Measurements from ENCODE around the gene P3H2. TPM values are rescaled to one million over a fixed set of nuclear protein-coding genes. Genes with fewer than 3 reads are reported as not detected.
A peak's percentile ranks its signal among the peaks of the same experiment; 100 is the strongest.

The P3H2 gene
- total RNA-seq, 4 donors from 2014 or later: 2.7 to 17.9 (median 12.9) TPM

GRCh38 chr3:190121383-190121782 is 686 bp upstream of the P3H2 start:
- no peaks in the 10 kb centered on the region for H3K27me3 ChIP-seq
- WGBS, 2 donors: 92 to 93% methylated on average over 12 of the region's 12 CpGs
- H3K4me3 ChIP-seq: peak overlapping the region in 1 of 4 donors; percentile 62
- H3K9me3 ChIP-seq: no peaks in the 10 kb centered on the region
- no peak overlapping the region for H3K27ac ChIP-seq
- DNase-seq (ENCODE audit: low spot score in 2 of 2): no peak
- H3K4me1 ChIP-seq: peaks cover 0 to 21% (median 0%) of the 10 kb centered on the region in 4 donors
- H3K36me3 ChIP-seq: no peaks in the 10 kb centered on the region
- TF ChIP-seq EP300 (IDR thresholded peaks at IDR 0.05): no peak
- no peak for TF ChIP-seq CTCF (IDR thresholded peaks at IDR 0.05)

GRCh38 chr3:190121061-190121377 is 322 bp upstream of the P3H2 start:
- Histone ChIP-seq H3K4me1 (peaks cover 0 to 21% (median 0%) of the 10 kb centered on the region in 4 donors), H3K4me3 (peak overlapping the region; percentile 48 to 82 (median 62)), H3K27ac (peak overlapping the region in 3 of 4 donors; percentile 69 to 74 (median 73))

GRCh38 chr3:190119461-190120268 is 1.0 kb downstream of the P3H2 start:
- peak overlapping the region in 3 of 4 donors; percentile 18 to 74 (median 73) for H3K27ac ChIP-seq
- 31 to 32% methylated on average over 9 of the region's 9 CpGs for WGBS, 2 donors

More at GRCh38 chr3:190121061-190121377, 322 bp upstream of the P3H2 start:
- Histone ChIP-seq H3K36me3 (no peaks in the 10 kb centered on the region), H3K9me3 (no peaks in the 10 kb centered on the region), H3K27me3 (no peaks in the 10 kb centered on the region)
- whole genome bisulfite sequencing, 2 donors: 35 to 37% methylated on average over 13 of the region's 13 CpGs
- DNase-seq (ENCODE audit: low spot score in 2 of 2): no peak
- TF ChIP-seq CTCF (IDR thresholded peaks at IDR 0.05): no peak
- no peak for TF ChIP-seq POLR2A (IDR thresholded peaks at IDR 0.05)
- TF ChIP-seq EP300 (IDR thresholded peaks at IDR 0.05): no peak

DNA sequence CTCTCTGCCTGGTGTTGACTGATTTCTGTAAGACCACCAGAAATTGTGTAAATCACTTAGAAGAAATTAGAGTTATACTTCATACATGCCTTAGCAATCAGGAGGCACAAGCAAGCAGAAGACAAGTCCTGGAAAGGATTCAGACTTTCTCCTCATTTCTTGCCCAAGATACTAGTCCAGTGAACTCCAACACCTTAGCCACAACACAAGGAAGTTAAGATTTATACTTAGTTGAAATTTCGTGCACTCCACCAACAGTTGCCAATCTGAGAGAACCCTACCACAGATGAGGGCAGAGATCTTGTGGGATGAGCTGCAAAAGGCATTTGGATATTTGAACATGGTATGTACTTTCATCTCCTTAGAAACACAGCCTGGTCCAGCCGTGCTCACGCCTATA is 2.3 kb downstream of the P3H2 start:
- TF ChIP-seq EP300 (IDR thresholded peaks at IDR 0.05) (no peak), CTCF (IDR thresholded peaks at IDR 0.05) (no peak), POLR2A (IDR thresholded peaks at IDR 0.05) (no peak)
- H3K4me3 ChIP-seq: no peak overlapping the region
- 81 to 82% methylated on average over 3 of the region's 3 CpGs for WGBS, 2 donors
- no peak overlapping the region for H3K27ac ChIP-seq
- H3K4me1 ChIP-seq: peaks cover 0 to 21% (median 0%) of the 10 kb centered on the region in 4 donors
- no peaks in the 10 kb centered on the region for H3K27me3 ChIP-seq
- no peaks in the 10 kb centered on the region for H3K36me3 ChIP-seq
- no peaks in the 10 kb centered on the region for H3K9me3 ChIP-seq
- DNase-seq (ENCODE audit: low spot score in 2 of 2): no peak

More at GRCh38 chr3:190119461-190120268, 1.0 kb downstream of the P3H2 start:
- Histone ChIP-seq H3K27me3 (no peaks in the 10 kb centered on the region), H3K4me3 (peak overlapping the region; percentile 48 to 82 (median 62)), H3K36me3 (no peaks in the 10 kb centered on the region), H3K4me1 (peaks cover 0 to 21% (median 0%) of the 10 kb centered on the region in 4 donors), H3K9me3 (no peaks in the 10 kb centered on the region)
- TF ChIP-seq POLR2A (IDR thresholded peaks at IDR 0.05): no peak
- TF ChIP-seq CTCF (IDR thresholded peaks at IDR 0.05): no peak
- TF ChIP-seq EP300 (IDR thresholded peaks at IDR 0.05): no peak
- no peak for DNase-seq (ENCODE audit: low spot score in 2 of 2)

DNA sequence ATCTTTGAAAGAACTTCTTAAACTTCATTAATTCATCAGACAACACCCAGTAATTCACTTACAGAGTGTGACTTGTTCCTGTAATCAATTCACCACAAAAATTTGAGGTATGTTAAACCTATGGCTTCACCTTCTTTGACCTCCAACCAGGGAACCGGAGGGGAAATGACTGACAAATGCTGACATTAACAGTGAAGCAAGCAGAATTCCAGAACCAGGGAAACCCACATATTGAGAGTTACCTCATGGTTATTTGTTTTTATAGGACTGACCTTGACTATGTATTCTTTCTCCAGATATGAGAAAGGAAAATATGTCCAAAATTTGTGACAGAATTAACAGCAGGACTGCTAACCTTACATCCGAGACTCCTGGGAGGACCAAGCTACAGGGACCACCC is 2.7 kb downstream of the P3H2 start:
- Histone ChIP-seq H3K4me1 (peaks cover 0 to 21% (median 0%) of the 10 kb centered on the region in 4 donors), H3K36me3 (no peaks in the 10 kb centered on the region), H3K9me3 (no peaks in the 10 kb centered on the region), H3K27ac (no peak overlapping the region), H3K4me3 (no peak overlapping the region), H3K27me3 (no peaks in the 10 kb centered on the region)
- no peak for DNase-seq (ENCODE audit: low spot score in 2 of 2)
- WGBS, 2 donors: 88 to 90% methylated on average over 2 of the region's 2 CpGs
- TF ChIP-seq POLR2A (IDR thresholded peaks at IDR 0.05) (no peak), EP300 (IDR thresholded peaks at IDR 0.05) (no peak), CTCF (IDR thresholded peaks at IDR 0.05) (no peak)
